Astrocyte of the cerebellum (primary cell): ENCODE measurements around the gene HNRNPAB.

ENCODE experiments used
- DNase-seq: peaks from one replicate; pipeline ENCODE4 v3.0.0-alpha.2; 2011; ENCODE audit warnings: low read depth
- H3K4me3 ChIP-seq: 2 replicates; pipeline ENCODE4 v1.5.1; 2011; ENCODE audit warnings: mild to moderate bottlenecking, low read depth, low read length, moderate library complexity
- CTCF ChIP-seq: IDR thresholded peaks from 2 replicates; pipeline ENCODE4 v1.5.1; 2012; ENCODE audit warnings: low read length, low read depth, moderate library complexity, mild to moderate bottlenecking; ENCODE audit errors: missing control alignments
- in situ Hi-C: cut with HindIII; loops from 2 replicates; pipeline ENCODE4 v1.10.0; 2017; ENCODE audit warnings: low sequenced_read_pairs

Gene HNRNPAB

GRCh38 chr5:178204182-178204934, at the start of gene HNRNPAB:
HNRNPAB (plus strand) TSS chr5:178204533; CDS start chr5:178204838, 305 bp downstream.
- in situ Hi-C loops: no loop called here
- TF ChIP-seq CTCF: no peak
- DNase-seq: peak; percentile 93
- peak within 1 kb of the TSS; percentile 70 for H3K4me3 ChIP-seq

GRCh38 chr5:178155065-178155464, 49.3 kb upstream of the HNRNPAB start:
- in situ Hi-C loops: no loop called here
- no peak overlapping the region for H3K4me3 ChIP-seq
- TF ChIP-seq CTCF: no peak
- DNase-seq: no peak

GRCh38 chr5:178160176-178160575, 44.2 kb upstream of the HNRNPAB start:
- no peak for DNase-seq
- no peak overlapping the region for H3K4me3 ChIP-seq
- in situ Hi-C loops: no loop called here
- TF ChIP-seq CTCF: no peak

GRCh38 chr5:178162481-178162880, 41.9 kb upstream of the HNRNPAB start:
- in situ Hi-C loops: no loop called here
- TF ChIP-seq CTCF: no peak
- H3K4me3 ChIP-seq: no peak overlapping the region
- DNase-seq: no peak

- H3K4me3 ChIP-seq: peak overlapping the region; percentile 15
- no peak for DNase-seq
- in situ Hi-C loops: no loop called here
- peak; percentile 99 for TF ChIP-seq CTCF
Observed at GRCh38 chr5:178163772-178164735, 40.3 kb upstream of the HNRNPAB start.

- no peak for TF ChIP-seq CTCF
- H3K4me3 ChIP-seq: no peak overlapping the region
- in situ Hi-C loops: no loop called here
- no peak for DNase-seq
Observed at GRCh38 chr5:178165581-178165980, 38.8 kb upstream of the HNRNPAB start.
